A549 (cell line): Measurements from ENCODE around the gene PIGK.

Experiments
- CEBPB ChIP-seq, 2 experiments: fragments of >200 bp in 1 of 2; sonication (Bioruptor Twin) in 1 of 2; formaldehyde crosslinking in 1 of 2; IDR thresholded peaks; 2 replicates each; pipeline ENCODE4 v1.6.1; 2012 to 2016
- GATA3 ChIP-seq: IDR thresholded peaks from 2 replicates; pipeline ENCODE4 v1.6.1; 2012; ENCODE audit warnings: borderline replicate concordance
- JUNB ChIP-seq: fragments of >200 bp; sonication (Bioruptor Twin); formaldehyde crosslinking; IDR thresholded peaks from 2 replicates; pipeline ENCODE4 v1.6.1; 2016
- MAZ ChIP-seq: fragments of 150-350 bp; IDR thresholded peaks from 2 replicates; pipeline ENCODE4 v1.6.1; 2014; ENCODE audit warnings: antibody characterized with exemption, low read depth, low read length, borderline replicate concordance
- NFE2L2 ChIP-seq: fragments of 150-350 bp; conservative IDR thresholded peaks from 2 replicates; pipeline ENCODE4 v1.6.1; 2014; ENCODE audit warnings: low read length
- POLR2A ChIP-seq: IDR thresholded peaks from 2 replicates; pipeline ENCODE4 v1.6.1; 2012; ENCODE audit warnings: mild to moderate bottlenecking, low read length
- TP53 ChIP-seq: fragments of 250-450 bp; sonication (Bioruptor Pico); IDR thresholded peaks from 2 replicates; pipeline ENCODE4 v1.5.0; 2021; ENCODE audit warnings: mild to moderate bottlenecking, moderate library complexity
- ZFP36 ChIP-seq: fragments of 450-650 bp; IDR thresholded peaks from 2 replicates; pipeline ENCODE4 v1.6.1; 2014; ENCODE audit warnings: borderline replicate concordance; ENCODE audit not compliant: partially characterized antibody
- TF ChIP-seq, protein P1 (sequence below): IDR thresholded peaks from 2 replicates; pipeline ENCODE4 v1.6.1; 2012
- TF ChIP-seq, protein P2 (sequence below): fragments of 450-650 bp; IDR thresholded peaks from 2 replicates; pipeline ENCODE4 v1.6.1; 2014; ENCODE audit warnings: antibody characterized with exemption
- TF ChIP-seq, protein P3 (sequence below): fragments of >200 bp; sonication (Bioruptor Twin); formaldehyde crosslinking; IDR thresholded peaks from 3 replicates; pipeline ENCODE4 v1.5.1; 2016
- TF ChIP-seq, protein P4 (sequence below): fragments of >200 bp; sonication (Bioruptor Twin); formaldehyde crosslinking; IDR thresholded peaks from 3 replicates; pipeline ENCODE4 v1.6.1; 2016

DNA sequence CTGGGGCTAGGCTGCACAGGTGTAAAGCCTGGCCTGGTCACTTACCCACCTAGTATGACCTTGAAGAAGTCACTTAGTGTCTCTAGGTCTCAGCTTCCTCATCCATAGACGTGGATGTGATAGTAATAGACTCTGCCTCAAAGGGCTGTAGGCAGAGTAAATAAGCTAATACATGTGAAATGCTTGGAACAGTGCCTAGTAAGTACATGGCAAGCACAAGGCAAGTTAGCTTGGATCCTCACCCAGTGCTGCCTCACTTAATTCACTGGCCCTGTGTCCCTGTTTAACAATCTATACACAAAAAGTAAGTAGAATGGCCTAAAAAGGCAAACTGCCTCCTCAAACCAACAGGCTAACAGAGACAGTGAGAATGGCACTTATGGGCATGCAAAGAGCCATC is 167.8 kb downstream of the PIGK start:
- TF ChIP-seq JUNB, result no peak
- TF ChIP-seq POLR2A, result no peak
- TF ChIP-seq, protein P1, sequence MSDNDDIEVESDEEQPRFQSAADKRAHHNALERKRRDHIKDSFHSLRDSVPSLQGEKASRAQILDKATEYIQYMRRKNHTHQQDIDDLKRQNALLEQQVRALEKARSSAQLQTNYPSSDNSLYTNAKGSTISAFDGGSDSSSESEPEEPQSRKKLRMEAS, result no peak
- no peak for TF ChIP-seq CEBPB (IDR thresholded peaks at IDR 0.05)
- no peak for TF ChIP-seq GATA3
- TF ChIP-seq, protein P2, sequence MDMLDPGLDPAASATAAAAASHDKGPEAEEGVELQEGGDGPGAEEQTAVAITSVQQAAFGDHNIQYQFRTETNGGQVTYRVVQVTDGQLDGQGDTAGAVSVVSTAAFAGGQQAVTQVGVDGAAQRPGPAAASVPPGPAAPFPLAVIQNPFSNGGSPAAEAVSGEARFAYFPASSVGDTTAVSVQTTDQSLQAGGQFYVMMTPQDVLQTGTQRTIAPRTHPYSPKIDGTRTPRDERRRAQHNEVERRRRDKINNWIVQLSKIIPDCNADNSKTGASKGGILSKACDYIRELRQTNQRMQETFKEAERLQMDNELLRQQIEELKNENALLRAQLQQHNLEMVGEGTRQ, result no peak
- TF ChIP-seq, protein P3, sequence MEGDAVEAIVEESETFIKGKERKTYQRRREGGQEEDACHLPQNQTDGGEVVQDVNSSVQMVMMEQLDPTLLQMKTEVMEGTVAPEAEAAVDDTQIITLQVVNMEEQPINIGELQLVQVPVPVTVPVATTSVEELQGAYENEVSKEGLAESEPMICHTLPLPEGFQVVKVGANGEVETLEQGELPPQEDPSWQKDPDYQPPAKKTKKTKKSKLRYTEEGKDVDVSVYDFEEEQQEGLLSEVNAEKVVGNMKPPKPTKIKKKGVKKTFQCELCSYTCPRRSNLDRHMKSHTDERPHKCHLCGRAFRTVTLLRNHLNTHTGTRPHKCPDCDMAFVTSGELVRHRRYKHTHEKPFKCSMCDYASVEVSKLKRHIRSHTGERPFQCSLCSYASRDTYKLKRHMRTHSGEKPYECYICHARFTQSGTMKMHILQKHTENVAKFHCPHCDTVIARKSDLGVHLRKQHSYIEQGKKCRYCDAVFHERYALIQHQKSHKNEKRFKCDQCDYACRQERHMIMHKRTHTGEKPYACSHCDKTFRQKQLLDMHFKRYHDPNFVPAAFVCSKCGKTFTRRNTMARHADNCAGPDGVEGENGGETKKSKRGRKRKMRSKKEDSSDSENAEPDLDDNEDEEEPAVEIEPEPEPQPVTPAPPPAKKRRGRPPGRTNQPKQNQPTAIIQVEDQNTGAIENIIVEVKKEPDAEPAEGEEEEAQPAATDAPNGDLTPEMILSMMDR, result no peak
- TF ChIP-seq ZFP36, result no peak
- no peak for TF ChIP-seq MAZ
- TF ChIP-seq TP53 (CRISPR knock-in tag), result no peak
- TF ChIP-seq, protein P4, sequence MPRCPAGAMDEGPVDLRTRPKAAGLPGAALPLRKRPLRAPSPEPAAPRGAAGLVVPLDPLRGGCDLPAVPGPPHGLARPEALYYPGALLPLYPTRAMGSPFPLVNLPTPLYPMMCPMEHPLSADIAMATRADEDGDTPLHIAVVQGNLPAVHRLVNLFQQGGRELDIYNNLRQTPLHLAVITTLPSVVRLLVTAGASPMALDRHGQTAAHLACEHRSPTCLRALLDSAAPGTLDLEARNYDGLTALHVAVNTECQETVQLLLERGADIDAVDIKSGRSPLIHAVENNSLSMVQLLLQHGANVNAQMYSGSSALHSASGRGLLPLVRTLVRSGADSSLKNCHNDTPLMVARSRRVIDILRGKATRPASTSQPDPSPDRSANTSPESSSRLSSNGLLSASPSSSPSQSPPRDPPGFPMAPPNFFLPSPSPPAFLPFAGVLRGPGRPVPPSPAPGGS, result no peak
- no peak for TF ChIP-seq NFE2L2
